ENCODE data around the gene NRM. TPM values are rescaled to one million over a fixed set of nuclear protein-coding genes. Genes with fewer than 3 reads are reported as not detected.
A peak's percentile ranks its signal among the peaks of the same experiment; 100 is the strongest.
"Not testable (repeated sequence)": the region's sequence is repeated elsewhere in the genome, so short reads cannot be mapped to it uniquely, and the experiment has no call there.

NRM gene
- total RNA-seq, 4 donors from 2014 or later: 6.0 to 13.3 (median 6.9) TPM

DNA sequence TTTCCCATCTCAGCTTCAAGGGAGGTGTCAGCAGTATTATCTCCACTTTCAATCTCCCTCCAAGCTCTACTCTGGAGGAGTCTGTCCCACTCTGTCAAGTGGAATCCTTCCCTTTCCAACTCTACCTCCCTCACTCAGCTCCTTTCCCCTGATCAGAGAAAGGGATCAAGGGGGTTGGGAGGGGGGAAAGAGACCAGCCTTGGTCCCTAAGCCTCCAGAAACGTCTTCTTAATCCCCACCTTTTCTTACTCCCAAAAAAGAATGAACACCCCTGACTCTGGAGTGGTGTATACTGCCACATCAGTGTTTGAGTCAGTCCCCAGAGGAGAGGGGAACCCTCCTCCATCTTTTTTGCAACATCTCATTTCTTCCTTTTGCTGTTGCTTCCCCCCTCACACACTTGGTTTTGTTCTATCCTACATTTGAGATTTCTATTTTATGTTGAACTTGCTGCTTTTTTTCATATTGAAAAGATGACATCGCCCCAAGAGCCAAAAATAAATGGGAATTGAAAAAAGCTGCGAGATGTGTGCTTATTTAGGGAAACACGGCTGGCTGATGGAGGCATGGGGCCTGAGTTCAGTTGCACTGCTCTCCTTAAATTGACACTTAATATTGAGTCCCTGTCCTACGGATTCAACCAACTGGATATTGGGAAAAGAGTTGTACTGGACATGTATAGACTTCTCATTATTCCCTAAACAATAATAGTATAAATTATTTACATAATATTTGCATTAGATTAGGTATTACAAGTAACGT, 34.3 kb upstream of the NRM start:
- Histone ChIP-seq H3K27me3 (no peaks in the 10 kb centered on the region), H3K27ac (peak overlapping the region in 2 of 4 donors; percentile 55 to 60), H3K9me3 (no peaks in the 10 kb centered on the region), H3K36me3 (peaks cover 0 to 72% (median 24%) of the 10 kb centered on the region in 3 donors), H3K4me1 (peaks cover 0 to 56% (median 8%) of the 10 kb centered on the region in 4 donors), H3K4me3 (no peak overlapping the region)
- WGBS, 2 donors: 26 to 29% methylated on average over 6 of the region's 6 CpGs
- TF ChIP-seq, protein P1, sequence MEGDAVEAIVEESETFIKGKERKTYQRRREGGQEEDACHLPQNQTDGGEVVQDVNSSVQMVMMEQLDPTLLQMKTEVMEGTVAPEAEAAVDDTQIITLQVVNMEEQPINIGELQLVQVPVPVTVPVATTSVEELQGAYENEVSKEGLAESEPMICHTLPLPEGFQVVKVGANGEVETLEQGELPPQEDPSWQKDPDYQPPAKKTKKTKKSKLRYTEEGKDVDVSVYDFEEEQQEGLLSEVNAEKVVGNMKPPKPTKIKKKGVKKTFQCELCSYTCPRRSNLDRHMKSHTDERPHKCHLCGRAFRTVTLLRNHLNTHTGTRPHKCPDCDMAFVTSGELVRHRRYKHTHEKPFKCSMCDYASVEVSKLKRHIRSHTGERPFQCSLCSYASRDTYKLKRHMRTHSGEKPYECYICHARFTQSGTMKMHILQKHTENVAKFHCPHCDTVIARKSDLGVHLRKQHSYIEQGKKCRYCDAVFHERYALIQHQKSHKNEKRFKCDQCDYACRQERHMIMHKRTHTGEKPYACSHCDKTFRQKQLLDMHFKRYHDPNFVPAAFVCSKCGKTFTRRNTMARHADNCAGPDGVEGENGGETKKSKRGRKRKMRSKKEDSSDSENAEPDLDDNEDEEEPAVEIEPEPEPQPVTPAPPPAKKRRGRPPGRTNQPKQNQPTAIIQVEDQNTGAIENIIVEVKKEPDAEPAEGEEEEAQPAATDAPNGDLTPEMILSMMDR (IDR thresholded peaks at IDR 0.05): no peak
- TF ChIP-seq EP300 (IDR thresholded peaks at IDR 0.05): no peak
- no peak for TF ChIP-seq POLR2A (IDR thresholded peaks at IDR 0.05)
- no peak for DNase-seq (ENCODE audit: low spot score in 2 of 2)

DNA sequence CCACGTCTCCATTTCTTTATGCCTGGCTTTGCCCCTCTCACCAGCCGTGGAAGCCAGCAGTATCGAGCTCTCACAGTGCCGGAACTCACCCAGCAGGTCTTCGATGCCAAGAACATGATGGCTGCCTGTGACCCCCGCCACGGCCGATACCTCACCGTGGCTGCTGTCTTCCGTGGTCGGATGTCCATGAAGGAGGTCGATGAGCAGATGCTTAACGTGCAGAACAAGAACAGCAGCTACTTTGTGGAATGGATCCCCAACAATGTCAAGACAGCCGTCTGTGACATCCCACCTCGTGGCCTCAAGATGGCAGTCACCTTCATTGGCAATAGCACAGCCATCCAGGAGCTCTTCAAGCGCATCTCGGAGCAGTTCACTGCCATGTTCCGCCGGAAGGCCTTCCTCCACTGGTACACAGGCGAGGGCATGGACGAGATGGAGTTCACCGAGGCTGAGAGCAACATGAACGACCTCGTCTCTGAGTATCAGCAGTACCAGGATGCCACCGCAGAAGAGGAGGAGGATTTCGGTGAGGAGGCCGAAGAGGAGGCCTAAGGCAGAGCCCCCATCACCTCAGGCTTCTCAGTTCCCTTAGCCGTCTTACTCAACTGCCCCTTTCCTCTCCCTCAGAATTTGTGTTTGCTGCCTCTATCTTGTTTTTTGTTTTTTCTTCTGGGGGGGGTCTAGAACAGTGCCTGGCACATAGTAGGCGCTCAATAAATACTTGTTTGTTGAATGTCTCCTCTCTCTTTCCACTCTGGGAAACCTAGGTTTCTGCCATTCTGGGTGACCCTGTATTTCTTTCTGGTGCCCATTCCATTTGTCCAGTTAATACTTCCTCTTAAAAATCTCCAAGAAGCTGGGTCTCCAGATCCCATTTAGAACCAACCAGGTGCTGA, 33.3 kb upstream of the NRM start:
- H3K27me3 ChIP-seq; DNase-seq (ENCODE audit: low spot score in 2 of 2); H3K4me3 ChIP-seq; H3K9me3 ChIP-seq: not testable (repeated sequence)
- H3K4me1 ChIP-seq: peaks cover 0 to 62% (median 14%) of the 10 kb centered on the region in 4 donors
- H3K27ac ChIP-seq: peak overlapping the region in 1 of 4 donors; percentile 60
- H3K36me3 ChIP-seq: peaks cover 0 to 62% (median 24%) of the 10 kb centered on the region in 3 donors
- 52 to 74% methylated on average over 17 to 29 of the region's 29 CpGs for WGBS, 2 donors

DNA sequence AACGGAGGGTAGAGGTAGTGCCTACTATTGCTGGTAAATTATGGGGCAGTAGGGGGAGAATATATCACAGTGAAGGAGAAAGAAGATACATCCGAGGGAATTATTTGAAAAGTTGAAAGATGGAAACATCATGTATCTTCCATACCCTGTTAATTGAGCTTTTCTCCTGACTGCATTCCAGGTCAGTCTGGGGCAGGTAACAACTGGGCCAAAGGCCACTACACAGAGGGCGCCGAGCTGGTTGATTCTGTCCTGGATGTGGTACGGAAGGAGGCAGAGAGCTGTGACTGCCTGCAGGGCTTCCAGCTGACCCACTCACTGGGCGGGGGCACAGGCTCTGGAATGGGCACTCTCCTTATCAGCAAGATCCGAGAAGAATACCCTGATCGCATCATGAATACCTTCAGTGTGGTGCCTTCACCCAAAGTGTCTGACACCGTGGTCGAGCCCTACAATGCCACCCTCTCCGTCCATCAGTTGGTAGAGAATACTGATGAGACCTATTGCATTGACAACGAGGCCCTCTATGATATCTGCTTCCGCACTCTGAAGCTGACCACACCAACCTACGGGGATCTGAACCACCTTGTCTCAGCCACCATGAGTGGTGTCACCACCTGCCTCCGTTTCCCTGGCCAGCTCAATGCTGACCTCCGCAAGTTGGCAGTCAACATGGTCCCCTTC, 32.5 kb upstream of the NRM start:
- H3K27me3 ChIP-seq; DNase-seq (ENCODE audit: low spot score in 2 of 2); H3K4me3 ChIP-seq; H3K9me3 ChIP-seq: not testable (repeated sequence)
- H3K36me3 ChIP-seq: peaks cover 0 to 55% (median 24%) of the 10 kb centered on the region in 3 donors
- peaks cover 0 to 69% (median 17%) of the 10 kb centered on the region in 4 donors for H3K4me1 ChIP-seq
- H3K27ac ChIP-seq: peak overlapping the region in 2 of 4 donors; percentile 94 to 95
- 50 to 53% methylated on average over 15 to 16 of the region's 16 CpGs for WGBS, 2 donors

DNA sequence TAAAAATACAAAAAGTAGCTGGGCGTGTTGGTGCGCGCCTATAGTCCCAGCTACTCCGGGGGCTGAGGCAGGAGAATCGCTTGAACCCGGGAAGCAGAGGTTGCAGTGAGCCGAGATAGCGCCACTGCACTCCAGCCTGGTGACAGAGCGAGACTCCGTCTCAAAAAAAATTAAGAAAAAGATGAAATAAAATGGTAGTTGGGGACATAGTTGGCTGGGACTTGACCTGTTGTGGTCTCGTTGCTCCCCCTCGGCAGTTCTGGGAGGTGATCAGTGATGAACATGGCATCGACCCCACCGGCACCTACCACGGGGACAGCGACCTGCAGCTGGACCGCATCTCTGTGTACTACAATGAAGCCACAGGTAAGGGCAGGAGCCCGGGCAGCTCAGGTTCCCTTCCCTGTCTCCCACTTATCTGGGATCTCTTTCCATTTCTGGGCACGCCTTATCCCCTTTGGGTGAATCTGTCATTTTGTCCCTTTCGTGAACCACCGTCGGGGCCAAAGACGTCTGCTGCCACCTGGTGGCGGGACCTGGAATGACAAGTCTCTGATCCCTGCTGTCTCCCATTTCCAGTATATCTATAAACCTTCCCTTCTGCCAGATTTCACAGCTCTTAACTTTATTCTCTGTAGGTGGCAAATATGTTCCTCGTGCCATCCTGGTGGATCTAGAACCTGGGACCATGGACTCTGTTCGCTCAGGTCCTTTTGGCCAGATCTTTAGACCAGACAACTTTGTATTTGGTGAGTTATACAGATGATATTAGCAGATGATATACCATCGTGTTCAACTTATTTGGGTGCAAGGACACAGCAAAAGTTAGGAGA, 31.7 kb upstream of the NRM start:
- peaks cover 0 to 69% (median 22%) of the 10 kb centered on the region in 4 donors for H3K4me1 ChIP-seq

DNA sequence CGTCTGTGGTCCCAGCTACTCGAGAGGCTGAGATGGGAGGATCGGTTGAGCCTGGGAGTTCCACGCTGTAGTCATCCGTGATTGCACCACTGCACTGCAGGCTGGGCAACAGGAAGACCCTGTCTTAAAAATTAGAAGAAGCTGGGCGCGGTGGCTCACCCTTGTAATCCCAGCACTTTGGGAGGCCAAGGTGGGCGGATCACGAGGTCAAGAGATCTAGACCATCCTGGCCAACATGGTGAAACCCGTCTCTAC, 31.2 kb upstream of the NRM start:
- peaks cover 0 to 41% (median 24%) of the 10 kb centered on the region in 3 donors for H3K36me3 ChIP-seq
- peak overlapping the region; percentile 68 to 85 (median 80) for H3K4me3 ChIP-seq
- peak overlapping the region; percentile 66 to 95 (median 93) for H3K27ac ChIP-seq
- DNase-seq (ENCODE audit: low spot score in 2 of 2); H3K27me3 ChIP-seq; H3K9me3 ChIP-seq: not testable (repeated sequence)
- 4 to 5% methylated on average over 10 of the region's 10 CpGs for WGBS, 2 donors
- peaks cover 0 to 64% (median 22%) of the 10 kb centered on the region in 4 donors for H3K4me1 ChIP-seq

More for the DNA sequence above, 31.7 kb upstream of the NRM start:
- DNase-seq (ENCODE audit: low spot score in 2 of 2): peak; percentile 72 to 88
- TF ChIP-seq POLR2A (IDR thresholded peaks at IDR 0.05) (no peak), EP300 (IDR thresholded peaks at IDR 0.05) (peak in 1 of 2 donors; percentile 62)
- TF ChIP-seq, protein P1 (IDR thresholded peaks at IDR 0.05): peak; percentile 95 to 98 (median 97)
- H3K9me3 ChIP-seq: no peaks in the 10 kb centered on the region
- WGBS, 2 donors: 8 to 9% methylated on average over 27 of the region's 27 CpGs
- H3K36me3 ChIP-seq: peaks cover 0 to 46% (median 24%) of the 10 kb centered on the region in 3 donors
- no peaks in the 10 kb centered on the region for H3K27me3 ChIP-seq
- H3K4me3 ChIP-seq: peak overlapping the region; percentile 68 to 85 (median 80)
- H3K27ac ChIP-seq: peak overlapping the region; percentile 66 to 95 (median 93)
